K562 (cell line): Measurements from ENCODE around the gene ZNF24. TPM values are rescaled to one million over a fixed set of nuclear protein-coding genes. Genes with fewer than 3 reads are reported as not detected.

Source experiments
- CTBP1 ChIP-seq: fragments of 450-650 bp; IDR thresholded peaks from 2 replicates; pipeline ENCODE4 v1.6.1; 2016; ENCODE audit warnings: borderline replicate concordance
- MECOM ChIP-seq: fragments of 250-450 bp; sonication (Bioruptor Pico); IDR thresholded peaks from 2 replicates; pipeline ENCODE4 v1.8.0; 2022; ENCODE audit warnings: inconsistent platforms
- SRF ChIP-seq, 2 experiments: fragments of 250-450, 450-650 bp in 1 of 2; sonication (Bioruptor Pico) in 1 of 2; sonication (generic) in 1 of 2; formaldehyde crosslinking; IDR thresholded peaks; 2 replicates each; pipeline versions ENCODE4 v1.5.0 to v1.5.1; 2020 to 2022; ENCODE audit warnings: mild to moderate bottlenecking in 1 of 2, missing genetic modification reagents in 1 of 2
- ZNF324 ChIP-seq: fragments of 250-450 bp; sonication (Bioruptor Pico); IDR thresholded peaks from 2 replicates; pipeline ENCODE4 v1.4.0; 2020; ENCODE audit warnings: mild to moderate bottlenecking
- ZNF431 ChIP-seq: sonication (generic); formaldehyde crosslinking; IDR thresholded peaks from 2 replicates; pipeline ENCODE4 v1.8.0; 2022; ENCODE audit warnings: mild to moderate bottlenecking, missing genetic modification reagents
- polyA plus RNA-seq, 8 experiments: library from polyadenylated mRNA; depleted of rRNA in 4 of 8; stranded (reverse) in 5 of 8; unstranded in 3 of 8; fragments of >200 nt; fragmentation: Nextera tagmentation in 2 of 8; fragmentation: Illumina TruSeq in 1 of 8; extraction: Ambion mirVana in 2 of 8; extraction: Trizol in 1 of 8; gene quantifications; 2 replicates each; pipeline versions ENCODE4 v1.2.1 to v1.2.3, GENCODE V29; 2011 to 2014; ENCODE audit warnings: inconsistent platforms in 1 of 8, missing spikeins in 1 of 8
- total RNA-seq, 7 experiments: library from RNA; depleted of rRNA in 6 of 7; stranded (reverse); fragments of >200 nt in 6 of 7; fragmentation: Illumina TruSeq in 2 of 7; extraction: Trizol in 2 of 7; gene quantifications; 2 replicates each; pipeline versions ENCODE4 v1.2.1 to v1.2.3, GENCODE V29; 2011 to 2021; ENCODE audit warnings: low replicate concordance in 1 of 7
- TF ChIP-seq, protein P1 (sequence below), 2 experiments: IDR thresholded peaks in 1 of 2; conservative IDR thresholded peaks in 1 of 2; 2 replicates each; pipeline ENCODE4 v1.6.1; 2016; ENCODE audit warnings: low read depth in 2 of 2, mild to moderate bottlenecking in 1 of 2, missing compliant biosample characterization in 1 of 2, missing genetic modification characterization in 1 of 2, moderate library complexity in 1 of 2
- TF ChIP-seq, protein P2 (sequence below): fragments of 450-650 bp; formaldehyde crosslinking; conservative IDR thresholded peaks from 2 replicates; pipeline ENCODE4 v1.4.0; 2022; ENCODE audit warnings: mild to moderate bottlenecking, missing genetic modification characterization

Gene ZNF24
- total and polyA plus RNA-seq, 9 of the 15 experiments (the other 6 are each of a cell fraction or from before 2014, with no cell fraction given) = 35.7 to 72.8 (median 54.1) TPM

- TF ChIP-seq, protein P1, sequence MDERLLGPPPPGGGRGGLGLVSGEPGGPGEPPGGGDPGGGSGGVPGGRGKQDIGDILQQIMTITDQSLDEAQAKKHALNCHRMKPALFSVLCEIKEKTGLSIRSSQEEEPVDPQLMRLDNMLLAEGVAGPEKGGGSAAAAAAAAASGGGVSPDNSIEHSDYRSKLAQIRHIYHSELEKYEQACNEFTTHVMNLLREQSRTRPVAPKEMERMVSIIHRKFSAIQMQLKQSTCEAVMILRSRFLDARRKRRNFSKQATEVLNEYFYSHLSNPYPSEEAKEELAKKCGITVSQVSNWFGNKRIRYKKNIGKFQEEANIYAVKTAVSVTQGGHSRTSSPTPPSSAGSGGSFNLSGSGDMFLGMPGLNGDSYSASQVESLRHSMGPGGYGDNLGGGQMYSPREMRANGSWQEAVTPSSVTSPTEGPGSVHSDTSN (CRISPR knock-in tag; IDR thresholded peaks at IDR 0.05; ENCODE audit: low read depth) = no peak
- TF ChIP-seq, protein P1 (tag; conservative IDR thresholded peaks at IDR 0.05; ENCODE audit: low read depth) = peak; percentile 58
- TF ChIP-seq MECOM (CRISPR knock-in tag) = peak; percentile 65; the same call in 1 of the 2 replicates
- no peak for TF ChIP-seq ZNF431 (CRISPR knock-in tag)
- 0 out of 2 replicates have a peak, but pooled peaks have one; percentile 17 for TF ChIP-seq CTBP1
- TF ChIP-seq ZNF324 = peak; percentile 72; the same call in 1 of the 2 replicates
- TF ChIP-seq, protein P2, sequence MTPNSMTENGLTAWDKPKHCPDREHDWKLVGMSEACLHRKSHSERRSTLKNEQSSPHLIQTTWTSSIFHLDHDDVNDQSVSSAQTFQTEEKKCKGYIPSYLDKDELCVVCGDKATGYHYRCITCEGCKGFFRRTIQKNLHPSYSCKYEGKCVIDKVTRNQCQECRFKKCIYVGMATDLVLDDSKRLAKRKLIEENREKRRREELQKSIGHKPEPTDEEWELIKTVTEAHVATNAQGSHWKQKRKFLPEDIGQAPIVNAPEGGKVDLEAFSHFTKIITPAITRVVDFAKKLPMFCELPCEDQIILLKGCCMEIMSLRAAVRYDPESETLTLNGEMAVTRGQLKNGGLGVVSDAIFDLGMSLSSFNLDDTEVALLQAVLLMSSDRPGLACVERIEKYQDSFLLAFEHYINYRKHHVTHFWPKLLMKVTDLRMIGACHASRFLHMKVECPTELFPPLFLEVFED = no peak
- TF ChIP-seq SRF (CRISPR knock-in tag; IDR thresholded peaks at IDR 0.05) = peak in 1 of 2 experiments; percentile 65; a peak in 1 of 4 replicates
Measured at GRCh38 chr18:35322486-35323458, 21.4 kb downstream of the ZNF24 start (continued).
